ENCODE results near the gene NAA40. TPM values are rescaled to one million over a fixed set of nuclear protein-coding genes. Genes with fewer than 3 reads are reported as not detected.
A peak's percentile ranks its signal among the peaks of the same experiment; 100 is the strongest.

The NAA40 gene
- total RNA-seq, 2 experiments from 2014 or later = 11.8 to 14.0 TPM

GRCh38 chr11:63942803-63943202, 4.0 kb downstream of the NAA40 start:
- no peak overlapping the region for H3K4me3 Mint-ChIP-seq
- no peaks in the 10 kb centered on the region for H3K9me3 Mint-ChIP-seq
- no peaks in the 10 kb centered on the region for H3K27me3 Mint-ChIP-seq
- intact Hi-C loops (cut with DNase I, micrococcal nuclease) = no loop called here
- ChIA-PET POLR2A (no interaction called here), CTCF (no interaction called here)
- peaks cover 26% of the 10 kb centered on the region for H3K4me1 Mint-ChIP-seq (ENCODE audit: low read depth)
- no peak for DNase-seq
- TF ChIP-seq, protein P1, sequence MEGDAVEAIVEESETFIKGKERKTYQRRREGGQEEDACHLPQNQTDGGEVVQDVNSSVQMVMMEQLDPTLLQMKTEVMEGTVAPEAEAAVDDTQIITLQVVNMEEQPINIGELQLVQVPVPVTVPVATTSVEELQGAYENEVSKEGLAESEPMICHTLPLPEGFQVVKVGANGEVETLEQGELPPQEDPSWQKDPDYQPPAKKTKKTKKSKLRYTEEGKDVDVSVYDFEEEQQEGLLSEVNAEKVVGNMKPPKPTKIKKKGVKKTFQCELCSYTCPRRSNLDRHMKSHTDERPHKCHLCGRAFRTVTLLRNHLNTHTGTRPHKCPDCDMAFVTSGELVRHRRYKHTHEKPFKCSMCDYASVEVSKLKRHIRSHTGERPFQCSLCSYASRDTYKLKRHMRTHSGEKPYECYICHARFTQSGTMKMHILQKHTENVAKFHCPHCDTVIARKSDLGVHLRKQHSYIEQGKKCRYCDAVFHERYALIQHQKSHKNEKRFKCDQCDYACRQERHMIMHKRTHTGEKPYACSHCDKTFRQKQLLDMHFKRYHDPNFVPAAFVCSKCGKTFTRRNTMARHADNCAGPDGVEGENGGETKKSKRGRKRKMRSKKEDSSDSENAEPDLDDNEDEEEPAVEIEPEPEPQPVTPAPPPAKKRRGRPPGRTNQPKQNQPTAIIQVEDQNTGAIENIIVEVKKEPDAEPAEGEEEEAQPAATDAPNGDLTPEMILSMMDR (IDR thresholded peaks at IDR 0.05) = no peak
- ATAC-seq (ENCODE audit: poor library complexity) = no peak
- H3K27me3 ChIP-seq (ENCODE audit: control insufficient read depth in 1 of 2, insufficient read depth in 2 of 2, low read length in 2 of 2) = no peaks in the 10 kb centered on the region
- H3K27ac ChIP-seq (ENCODE audit: low read depth in 1 of 2, low read length in 2 of 2) = no peak overlapping the region
- H3K9me3 ChIP-seq (ENCODE audit: control insufficient read depth in 1 of 2, insufficient read depth in 1 of 2, low read length in 2 of 2) = no peaks in the 10 kb centered on the region
- H3K27ac Mint-ChIP-seq = no peak overlapping the region
- no peak overlapping the region for H3K4me3 ChIP-seq (ENCODE audit: low read length)
- H3K4me1 ChIP-seq (ENCODE audit: insufficient read depth, low read length) = peaks cover 21% of the 10 kb centered on the region
- peaks cover 15% of the 10 kb centered on the region for H3K36me3 ChIP-seq (ENCODE audit: insufficient read depth, low read length)
- H3K36me3 Mint-ChIP-seq (ENCODE audit: low read depth) = no peaks in the 10 kb centered on the region

- no peaks in the 10 kb centered on the region for H3K9me3 Mint-ChIP-seq
- intact Hi-C loops (cut with DNase I, micrococcal nuclease) = loop anchor here (1.0 kb wide), 1 partner anchor 108 kb away; no protein-coding TSS in a partner anchor
Measured at GRCh38 chr11:63944987-63945386, 6.2 kb downstream of the NAA40 start.

DNA sequence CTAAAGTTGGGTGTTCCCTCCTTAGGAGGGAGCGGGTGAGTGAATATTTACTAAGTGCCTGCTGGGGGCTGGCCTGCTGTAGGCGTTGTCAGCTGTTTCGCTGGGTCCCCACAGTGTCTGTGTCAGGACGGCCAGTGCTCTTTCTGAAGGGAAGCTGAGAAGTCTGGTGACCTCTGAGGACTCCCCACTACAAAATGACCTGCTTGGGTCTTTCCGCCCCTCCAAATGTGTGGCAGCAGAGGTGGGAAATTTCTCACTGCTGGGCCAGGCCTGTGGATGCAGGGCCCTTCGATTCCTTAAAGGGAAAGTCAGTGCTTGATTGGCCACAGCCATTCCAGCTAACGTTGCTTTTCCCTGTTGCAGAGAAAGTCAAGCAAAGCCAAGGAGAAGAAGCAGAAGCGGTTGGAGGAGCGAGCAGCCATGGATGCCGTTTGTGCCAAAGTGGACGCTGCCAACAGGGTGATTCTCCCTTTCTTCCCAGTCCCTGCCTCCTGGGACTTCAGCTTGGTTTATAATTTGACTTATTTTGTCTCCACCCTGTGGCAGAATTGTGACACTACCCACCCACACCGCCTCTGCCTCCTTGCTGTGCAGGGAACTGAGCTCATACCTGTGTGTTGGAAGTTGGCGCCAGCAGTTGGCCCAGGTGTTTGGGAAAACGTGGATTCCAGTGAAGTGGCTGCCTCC, 6.8 kb downstream of the NAA40 start:
- H3K27ac Mint-ChIP-seq = no peak overlapping the region
- Histone ChIP-seq H3K27ac (ENCODE audit: low read depth in 1 of 2, low read length in 2 of 2) (no peak overlapping the region), H3K4me1 (ENCODE audit: insufficient read depth, low read length) (peaks cover under 1% of the 10 kb centered on the region), H3K36me3 (ENCODE audit: insufficient read depth, low read length) (peaks cover 15% of the 10 kb centered on the region), H3K4me3 (ENCODE audit: low read length) (no peak overlapping the region), H3K27me3 (ENCODE audit: control insufficient read depth in 1 of 2, insufficient read depth in 2 of 2, low read length in 2 of 2) (no peaks in the 10 kb centered on the region), H3K9me3 (ENCODE audit: control insufficient read depth in 1 of 2, insufficient read depth in 1 of 2, low read length in 2 of 2) (no peaks in the 10 kb centered on the region)
- intact Hi-C loops (cut with DNase I, micrococcal nuclease) = loop anchor here (1.0 to 2.0 kb wide), 2 partner anchors 108 to 177 kb away; partner anchors contain the start of gene ZFTA (in 1 of the 2)
- H3K9me3 Mint-ChIP-seq = no peaks in the 10 kb centered on the region
- CTCF ChIA-PET = interaction anchor here (0.6 to 2.9 kb wide), 16 partner anchors 8 to 178 kb away, joined by 3 to 43 read pairs (median 3); partner anchors contain the start of genes COX8A, MARK2, RCOR2 and ZFTA
- peaks cover 8% of the 10 kb centered on the region for H3K4me1 Mint-ChIP-seq (ENCODE audit: low read depth)
- TF ChIP-seq, protein P1 (IDR thresholded peaks at IDR 0.05) = peak; percentile 70
- peak in 13 of 14 experiments; percentile 29 to 74 (median 43) for DNase-seq
- H3K36me3 Mint-ChIP-seq (ENCODE audit: low read depth) = no peaks in the 10 kb centered on the region
- peak; percentile 72 for ATAC-seq (ENCODE audit: poor library complexity)
- POLR2A ChIA-PET = interaction anchor here (0.8 to 3.8 kb wide), 4 partner anchors 24 to 108 kb away, joined by 3 to 36 read pairs (median 3); partner anchors contain the start of gene MARK2
- H3K27me3 Mint-ChIP-seq = no peaks in the 10 kb centered on the region
- H3K4me3 Mint-ChIP-seq = no peak overlapping the region

More at GRCh38 chr11:63944987-63945386, 6.2 kb downstream of the NAA40 start:
- peaks cover 13% of the 10 kb centered on the region for H3K4me1 Mint-ChIP-seq (ENCODE audit: low read depth)
- no peaks in the 10 kb centered on the region for H3K36me3 Mint-ChIP-seq (ENCODE audit: low read depth)
- no peaks in the 10 kb centered on the region for H3K27me3 ChIP-seq (ENCODE audit: control insufficient read depth in 1 of 2, insufficient read depth in 2 of 2, low read length in 2 of 2)
- no peak overlapping the region for H3K27ac Mint-ChIP-seq
- no peaks in the 10 kb centered on the region for H3K9me3 ChIP-seq (ENCODE audit: control insufficient read depth in 1 of 2, insufficient read depth in 1 of 2, low read length in 2 of 2)
- H3K4me1 ChIP-seq (ENCODE audit: insufficient read depth, low read length) = peaks cover 4% of the 10 kb centered on the region
- TF ChIP-seq, protein P1 (IDR thresholded peaks at IDR 0.05) = no peak
- ATAC-seq (ENCODE audit: poor library complexity) = no peak
- peaks cover 15% of the 10 kb centered on the region for H3K36me3 ChIP-seq (ENCODE audit: insufficient read depth, low read length)
- H3K4me3 Mint-ChIP-seq = no peak overlapping the region
- ChIA-PET POLR2A (interaction anchor here (1.5 to 3.8 kb wide), 2 partner anchors 23 to 107 kb away, joined by 3 to 36 read pairs; partner anchors contain the start of gene MARK2), CTCF (interaction anchor here (0.7 to 2.9 kb wide), 7 partner anchors 21 to 177 kb away, joined by 3 to 43 read pairs (median 6); partner anchors contain the start of genes COX8A, MARK2, RCOR2 and ZFTA)
- H3K27me3 Mint-ChIP-seq = no peaks in the 10 kb centered on the region
- no peak for DNase-seq
- no peak overlapping the region for H3K4me3 ChIP-seq (ENCODE audit: low read length)
- H3K27ac ChIP-seq (ENCODE audit: low read depth in 1 of 2, low read length in 2 of 2) = no peak overlapping the region
